Activated T-cell treated with anti-CD3 and anti-CD28 coated beads, Interleukin-2, amount 50 U/mL, for 24 hours (primary cell): Measurements from ENCODE around the gene TMEM186.
A peak's percentile ranks its signal among the peaks of the same experiment; 100 is the strongest.
"Not testable (repeated sequence)": the region's sequence is repeated elsewhere in the genome, so short reads cannot be mapped to it uniquely, and the experiment has no call there.

Experiments
- DNase-seq: peaks from one replicate; pipeline ENCODE4 v3.0.0-alpha.2; 2020
- H3K27ac Mint-ChIP-seq: 2 replicates; pipeline ENCODE4 v1.8.0; 2020; ENCODE audit warnings: mild to moderate bottlenecking, mixed read lengths
- H3K27me3 Mint-ChIP-seq: 2 replicates; pipeline ENCODE4 v1.8.0; 2020; ENCODE audit warnings: mixed read lengths
- H3K36me3 Mint-ChIP-seq: 2 replicates; pipeline ENCODE4 v1.8.0; 2020; ENCODE audit warnings: low read depth, mixed read lengths
- H3K4me1 Mint-ChIP-seq: 2 replicates; pipeline ENCODE4 v1.8.0; 2020; ENCODE audit warnings: low read depth, mixed read lengths
- H3K4me3 Mint-ChIP-seq: 2 replicates; pipeline ENCODE4 v1.8.0; 2020; ENCODE audit warnings: mild to moderate bottlenecking, moderate library complexity, mixed read lengths
- H3K9me3 Mint-ChIP-seq: 2 replicates; pipeline ENCODE4 v1.8.0; 2020; ENCODE audit warnings: mixed read lengths

TMEM186 gene

GRCh38 chr16:8797364-8798173 lies at the start of gene TMEM186, which contains the start of gene PMM2:
TSS of gene TMEM186 (minus strand) at chr16:8797639. CDS start at chr16:8797614, 25 bp downstream.
TSS of gene PMM2 (plus strand) at chr16:8797839. CDS start at chr16:8797883, 44 bp downstream.
- Mint-ChIP-seq H3K27ac (peak within 1 kb of the TSS; percentile 96), H3K27me3 (no peaks in the 10 kb centered on the region), H3K4me1 (peaks cover 55% of the 10 kb centered on the region), H3K9me3 (no peaks in the 10 kb centered on the region), H3K36me3 (peaks cover 87% of the 10 kb centered on the region), H3K4me3 (peak within 1 kb of the TSS; percentile 98)
- peak; percentile 93 for DNase-seq

GRCh38 chr16:8847145-8847544 lies 49.7 kb upstream of the TMEM186 start:
- H3K27ac Mint-ChIP-seq, result no peak overlapping the region
- H3K9me3 Mint-ChIP-seq, result no peaks in the 10 kb centered on the region
- H3K4me1 Mint-ChIP-seq, result peaks cover 25% of the 10 kb centered on the region
- no peak overlapping the region for H3K4me3 Mint-ChIP-seq
- H3K36me3 Mint-ChIP-seq, result peaks cover 89% of the 10 kb centered on the region
- no peak for DNase-seq
- no peaks in the 10 kb centered on the region for H3K27me3 Mint-ChIP-seq

GRCh38 chr16:8846401-8846932 lies 49.0 kb upstream of the TMEM186 start:
- peak overlapping the region; percentile 51 for H3K27ac Mint-ChIP-seq
- H3K27me3 Mint-ChIP-seq, result no peaks in the 10 kb centered on the region
- DNase-seq, result no peak
- H3K9me3 Mint-ChIP-seq, result no peaks in the 10 kb centered on the region
- peaks cover 84% of the 10 kb centered on the region for H3K36me3 Mint-ChIP-seq
- H3K4me1 Mint-ChIP-seq, result peaks cover 23% of the 10 kb centered on the region
- no peak overlapping the region for H3K4me3 Mint-ChIP-seq

GRCh38 chr16:8845699-8846298 lies 48.4 kb upstream of the TMEM186 start:
- Mint-ChIP-seq H3K36me3 (peaks cover 78% of the 10 kb centered on the region), H3K9me3 (no peaks in the 10 kb centered on the region), H3K4me3 (no peak overlapping the region), H3K27ac (peak overlapping the region; percentile 51), H3K4me1 (peaks cover 17% of the 10 kb centered on the region), H3K27me3 (no peaks in the 10 kb centered on the region)
- no peak for DNase-seq

- H3K4me1 Mint-ChIP-seq, DNase-seq, H3K9me3 Mint-ChIP-seq, H3K27me3 Mint-ChIP-seq, H3K4me3 Mint-ChIP-seq, H3K27ac Mint-ChIP-seq: not testable (repeated sequence)
- peaks cover 52% of the 10 kb centered on the region for H3K36me3 Mint-ChIP-seq
Measured at GRCh38 chr16:8843296-8843695, 45.9 kb upstream of the TMEM186 start.

- not testable (repeated sequence) for H3K27me3 Mint-ChIP-seq, H3K4me1 Mint-ChIP-seq, DNase-seq, H3K9me3 Mint-ChIP-seq, H3K27ac Mint-ChIP-seq, H3K4me3 Mint-ChIP-seq
- peaks cover 40% of the 10 kb centered on the region for H3K36me3 Mint-ChIP-seq
Measured at GRCh38 chr16:8842016-8842415, 44.6 kb upstream of the TMEM186 start.

GRCh38 chr16:8837594-8837993 lies 40.2 kb upstream of the TMEM186 start:
- not testable (repeated sequence) for H3K27ac Mint-ChIP-seq, H3K4me3 Mint-ChIP-seq, H3K4me1 Mint-ChIP-seq, H3K9me3 Mint-ChIP-seq, DNase-seq, H3K27me3 Mint-ChIP-seq
- peaks cover 19% of the 10 kb centered on the region for H3K36me3 Mint-ChIP-seq

GRCh38 chr16:8836797-8837196 lies 39.4 kb upstream of the TMEM186 start:
- Mint-ChIP-seq H3K4me1 (peaks cover 11% of the 10 kb centered on the region), H3K36me3 (peaks cover 20% of the 10 kb centered on the region)
- H3K4me3 Mint-ChIP-seq, H3K27ac Mint-ChIP-seq, H3K9me3 Mint-ChIP-seq, H3K27me3 Mint-ChIP-seq, DNase-seq: not testable (repeated sequence)

- Mint-ChIP-seq H3K36me3 (peaks cover 59% of the 10 kb centered on the region), H3K4me1 (peaks cover 22% of the 10 kb centered on the region), H3K27ac (peak overlapping the region; percentile 37)
Measured at GRCh38 chr16:8832717-8833105, 35.3 kb upstream of the TMEM186 start.

GRCh38 chr16:8831871-8832716 lies 34.7 kb upstream of the TMEM186 start:
- H3K4me3 Mint-ChIP-seq, result no peak overlapping the region
- DNase-seq, result no peak
- peaks cover 60% of the 10 kb centered on the region for H3K36me3 Mint-ChIP-seq
- no peaks in the 10 kb centered on the region for H3K27me3 Mint-ChIP-seq
- H3K27ac Mint-ChIP-seq, result peak overlapping the region; percentile 37
- no peaks in the 10 kb centered on the region for H3K9me3 Mint-ChIP-seq
- peaks cover 22% of the 10 kb centered on the region for H3K4me1 Mint-ChIP-seq

More at GRCh38 chr16:8832717-8833105, 35.3 kb upstream of the TMEM186 start:
- Mint-ChIP-seq H3K27me3 (no peaks in the 10 kb centered on the region), H3K9me3 (no peaks in the 10 kb centered on the region), H3K4me3 (no peak overlapping the region)
- no peak for DNase-seq

- DNase-seq, result no peak
- Mint-ChIP-seq H3K4me1 (peaks cover 22% of the 10 kb centered on the region), H3K27me3 (no peaks in the 10 kb centered on the region), H3K36me3 (peaks cover 66% of the 10 kb centered on the region), H3K4me3 (no peak overlapping the region), H3K27ac (no peak overlapping the region), H3K9me3 (no peaks in the 10 kb centered on the region)
Measured at GRCh38 chr16:8831450-8831849, 34.0 kb upstream of the TMEM186 start.

GRCh38 chr16:8828541-8829165 lies 31.2 kb upstream of the TMEM186 start:
- no peak for DNase-seq
- no peak overlapping the region for H3K27ac Mint-ChIP-seq
- peaks cover 22% of the 10 kb centered on the region for H3K4me1 Mint-ChIP-seq
- peaks cover 89% of the 10 kb centered on the region for H3K36me3 Mint-ChIP-seq
- H3K4me3 Mint-ChIP-seq, result no peak overlapping the region
- H3K9me3 Mint-ChIP-seq, result no peaks in the 10 kb centered on the region
- H3K27me3 Mint-ChIP-seq, result no peaks in the 10 kb centered on the region

GRCh38 chr16:8826278-8826879 lies 28.9 kb upstream of the TMEM186 start:
- Mint-ChIP-seq H3K4me1 (peaks cover 7% of the 10 kb centered on the region), H3K27me3 (no peaks in the 10 kb centered on the region), H3K27ac (no peak overlapping the region), H3K9me3 (no peaks in the 10 kb centered on the region), H3K4me3 (no peak overlapping the region), H3K36me3 (peaks cover 91% of the 10 kb centered on the region)
- DNase-seq, result no peak

GRCh38 chr16:8822403-8822802 lies 25.0 kb upstream of the TMEM186 start:
- Mint-ChIP-seq H3K27ac (no peak overlapping the region), H3K9me3 (no peaks in the 10 kb centered on the region), H3K36me3 (peaks cover 95% of the 10 kb centered on the region), H3K4me1 (peaks cover 5% of the 10 kb centered on the region), H3K27me3 (no peaks in the 10 kb centered on the region), H3K4me3 (no peak overlapping the region)
- DNase-seq, result no peak
